Sigmoid colon (tissue), 4 donors: Measurements from ENCODE around the gene GAGE13.

Source experiments
- EP300 ChIP-seq, 4 donors: sonication (generic); formaldehyde crosslinking; IDR thresholded peaks; one replicate each; pipeline ENCODE4 v1.6.1; 2017; ENCODE audit warnings: antibody characterized with exemption in 4 of 4
- POLR2A ChIP-seq, 2 donors: fragments of 450-650 bp; IDR thresholded peaks; one replicate each; pipeline ENCODE4 v1.6.1; 2016; ENCODE audit warnings: antibody characterized with exemption in 2 of 2, mild to moderate bottlenecking in 2 of 2, moderate library complexity in 2 of 2
- POLR2AphosphoS5 ChIP-seq, 4 donors: sonication (generic); formaldehyde crosslinking; IDR thresholded peaks; one replicate each; pipeline ENCODE4 v1.6.1; 2017; ENCODE audit warnings: antibody characterized with exemption in 4 of 4
- TF ChIP-seq, protein P1 (sequence below), 4 experiments: fragments of 450-650 bp in 3 of 4; fragments of 200-600 bp in 1 of 4; IDR thresholded peaks; one replicate each; pipeline ENCODE4 v1.5.1; 2016 to 2019; ENCODE audit warnings: antibody characterized with exemption in 4 of 4, mild to moderate bottlenecking in 3 of 4, moderate library complexity in 2 of 4

GRCh38 chrX:49316085-49316484 is 15.3 kb upstream of the GAGE13 start:
- TF ChIP-seq, protein P1, sequence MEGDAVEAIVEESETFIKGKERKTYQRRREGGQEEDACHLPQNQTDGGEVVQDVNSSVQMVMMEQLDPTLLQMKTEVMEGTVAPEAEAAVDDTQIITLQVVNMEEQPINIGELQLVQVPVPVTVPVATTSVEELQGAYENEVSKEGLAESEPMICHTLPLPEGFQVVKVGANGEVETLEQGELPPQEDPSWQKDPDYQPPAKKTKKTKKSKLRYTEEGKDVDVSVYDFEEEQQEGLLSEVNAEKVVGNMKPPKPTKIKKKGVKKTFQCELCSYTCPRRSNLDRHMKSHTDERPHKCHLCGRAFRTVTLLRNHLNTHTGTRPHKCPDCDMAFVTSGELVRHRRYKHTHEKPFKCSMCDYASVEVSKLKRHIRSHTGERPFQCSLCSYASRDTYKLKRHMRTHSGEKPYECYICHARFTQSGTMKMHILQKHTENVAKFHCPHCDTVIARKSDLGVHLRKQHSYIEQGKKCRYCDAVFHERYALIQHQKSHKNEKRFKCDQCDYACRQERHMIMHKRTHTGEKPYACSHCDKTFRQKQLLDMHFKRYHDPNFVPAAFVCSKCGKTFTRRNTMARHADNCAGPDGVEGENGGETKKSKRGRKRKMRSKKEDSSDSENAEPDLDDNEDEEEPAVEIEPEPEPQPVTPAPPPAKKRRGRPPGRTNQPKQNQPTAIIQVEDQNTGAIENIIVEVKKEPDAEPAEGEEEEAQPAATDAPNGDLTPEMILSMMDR (IDR thresholded peaks at IDR 0.05), result no peak
- TF ChIP-seq POLR2A (IDR thresholded peaks at IDR 0.05), result no peak
- no peak for TF ChIP-seq EP300 (IDR thresholded peaks at IDR 0.05)
- TF ChIP-seq POLR2AphosphoS5 (IDR thresholded peaks at IDR 0.05), result no peak
